Testis (tissue), 2 donors: ENCODE results near the gene PRKD3.

Experiments
- POLR2A ChIP-seq: fragments of 450-650 bp; IDR thresholded peaks from one replicate; pipeline ENCODE4 v1.6.1; 2017; ENCODE audit warnings: antibody characterized with exemption, mild to moderate bottlenecking, moderate library complexity
- TF ChIP-seq, protein P1 (sequence below), 3 experiments: fragments of 450-650 bp in 2 of 3; fragments of 200-600 bp in 1 of 3; sonication (generic) in 1 of 3; IDR thresholded peaks; one replicate each; pipeline ENCODE4 v1.5.1; 2016 to 2019; ENCODE audit warnings: antibody characterized with exemption in 3 of 3, mild to moderate bottlenecking in 2 of 3, moderate library complexity in 1 of 3

DNA sequence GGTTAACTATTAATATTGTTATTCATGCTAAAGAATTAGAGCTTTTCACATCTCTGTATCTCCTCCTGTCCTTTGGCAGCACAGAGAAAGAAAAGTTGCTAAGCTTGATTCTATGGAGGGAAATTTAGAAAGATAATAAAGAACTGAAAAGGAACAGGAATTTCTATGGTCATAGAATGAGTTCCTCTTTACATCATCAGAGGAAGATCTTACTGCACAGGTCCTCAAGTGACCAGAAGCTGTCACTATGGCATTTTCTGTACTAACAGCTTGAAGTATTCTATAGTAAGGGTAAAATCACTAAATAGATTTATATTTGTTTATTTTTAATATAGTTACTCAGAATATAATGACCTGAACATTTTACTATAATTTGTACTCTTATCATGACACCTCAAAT, 6.0 kb upstream of the PRKD3 start:
- TF ChIP-seq, protein P1, sequence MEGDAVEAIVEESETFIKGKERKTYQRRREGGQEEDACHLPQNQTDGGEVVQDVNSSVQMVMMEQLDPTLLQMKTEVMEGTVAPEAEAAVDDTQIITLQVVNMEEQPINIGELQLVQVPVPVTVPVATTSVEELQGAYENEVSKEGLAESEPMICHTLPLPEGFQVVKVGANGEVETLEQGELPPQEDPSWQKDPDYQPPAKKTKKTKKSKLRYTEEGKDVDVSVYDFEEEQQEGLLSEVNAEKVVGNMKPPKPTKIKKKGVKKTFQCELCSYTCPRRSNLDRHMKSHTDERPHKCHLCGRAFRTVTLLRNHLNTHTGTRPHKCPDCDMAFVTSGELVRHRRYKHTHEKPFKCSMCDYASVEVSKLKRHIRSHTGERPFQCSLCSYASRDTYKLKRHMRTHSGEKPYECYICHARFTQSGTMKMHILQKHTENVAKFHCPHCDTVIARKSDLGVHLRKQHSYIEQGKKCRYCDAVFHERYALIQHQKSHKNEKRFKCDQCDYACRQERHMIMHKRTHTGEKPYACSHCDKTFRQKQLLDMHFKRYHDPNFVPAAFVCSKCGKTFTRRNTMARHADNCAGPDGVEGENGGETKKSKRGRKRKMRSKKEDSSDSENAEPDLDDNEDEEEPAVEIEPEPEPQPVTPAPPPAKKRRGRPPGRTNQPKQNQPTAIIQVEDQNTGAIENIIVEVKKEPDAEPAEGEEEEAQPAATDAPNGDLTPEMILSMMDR (IDR thresholded peaks at IDR 0.05), result no peak
- no peak for TF ChIP-seq POLR2A
